Fibroblast of villous mesenchyme (primary cell): ENCODE measurements around the gene UTS2R. TPM values are rescaled to one million over a fixed set of nuclear protein-coding genes. Genes with fewer than 3 reads are reported as not detected.
A peak's percentile ranks its signal among the peaks of the same experiment; 100 is the strongest.

Experiments used
- DNase-seq: peaks from one replicate; pipeline ENCODE4 v3.0.0-alpha.2; 2010; ENCODE audit warnings: low read depth
- H3K4me3 ChIP-seq: 2 replicates; pipeline ENCODE4 v1.5.1; 2011; ENCODE audit warnings: low read depth, mild to moderate bottlenecking, low read length
- total RNA-seq: library from RNA; depleted of rRNA; stranded (reverse); fragments of >200 nt; gene quantifications from 2 replicates; pipeline ENCODE4 v1.2.3, GENCODE V29; 2012
- TF ChIP-seq, protein P1 (sequence below): IDR thresholded peaks from 2 replicates; pipeline ENCODE4 v1.5.1; 2012; ENCODE audit warnings: low read depth, mild to moderate bottlenecking, low read length; ENCODE audit not compliant: insufficient read depth

Gene UTS2R
- total RNA-seq, 1 donor, result not detected

DNA sequence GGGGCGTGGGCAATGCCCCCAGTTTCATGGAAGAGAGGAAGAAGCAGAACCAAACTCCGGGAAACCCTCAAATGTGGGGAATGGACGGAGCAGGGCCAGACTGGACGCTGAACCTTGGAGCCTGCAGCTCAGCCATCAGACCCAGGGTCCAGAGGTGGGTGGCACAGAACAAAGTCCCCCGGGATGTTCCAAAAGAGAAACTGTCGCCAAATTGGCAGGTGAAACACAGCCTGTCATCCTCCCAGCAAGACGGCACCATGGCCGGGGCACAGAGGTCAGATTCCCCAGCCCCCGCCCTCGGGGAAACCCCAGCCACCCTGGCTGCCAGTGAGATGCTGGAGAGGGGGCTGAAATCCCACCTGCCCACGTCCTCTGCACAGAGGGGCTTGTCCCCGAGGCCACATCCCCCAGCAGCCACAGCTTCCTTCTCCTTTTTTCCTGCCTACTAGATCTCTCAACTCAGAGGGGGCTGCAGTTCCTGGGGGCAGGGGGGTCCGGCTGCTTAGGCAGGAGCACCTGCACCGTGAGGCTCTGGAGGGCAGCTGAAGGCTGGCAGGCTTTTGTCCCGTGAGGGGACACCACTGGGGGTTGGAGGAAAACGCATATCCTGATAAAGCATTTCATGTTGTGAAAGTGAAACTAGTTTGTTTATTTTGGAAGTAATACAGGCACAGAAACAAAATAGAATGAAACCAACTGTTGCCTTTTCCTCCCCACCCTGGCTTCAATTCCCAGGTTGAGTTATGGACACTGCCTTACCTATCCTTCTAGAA is 36.8 kb upstream of the UTS2R start:
- TF ChIP-seq, protein P1, sequence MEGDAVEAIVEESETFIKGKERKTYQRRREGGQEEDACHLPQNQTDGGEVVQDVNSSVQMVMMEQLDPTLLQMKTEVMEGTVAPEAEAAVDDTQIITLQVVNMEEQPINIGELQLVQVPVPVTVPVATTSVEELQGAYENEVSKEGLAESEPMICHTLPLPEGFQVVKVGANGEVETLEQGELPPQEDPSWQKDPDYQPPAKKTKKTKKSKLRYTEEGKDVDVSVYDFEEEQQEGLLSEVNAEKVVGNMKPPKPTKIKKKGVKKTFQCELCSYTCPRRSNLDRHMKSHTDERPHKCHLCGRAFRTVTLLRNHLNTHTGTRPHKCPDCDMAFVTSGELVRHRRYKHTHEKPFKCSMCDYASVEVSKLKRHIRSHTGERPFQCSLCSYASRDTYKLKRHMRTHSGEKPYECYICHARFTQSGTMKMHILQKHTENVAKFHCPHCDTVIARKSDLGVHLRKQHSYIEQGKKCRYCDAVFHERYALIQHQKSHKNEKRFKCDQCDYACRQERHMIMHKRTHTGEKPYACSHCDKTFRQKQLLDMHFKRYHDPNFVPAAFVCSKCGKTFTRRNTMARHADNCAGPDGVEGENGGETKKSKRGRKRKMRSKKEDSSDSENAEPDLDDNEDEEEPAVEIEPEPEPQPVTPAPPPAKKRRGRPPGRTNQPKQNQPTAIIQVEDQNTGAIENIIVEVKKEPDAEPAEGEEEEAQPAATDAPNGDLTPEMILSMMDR, result no peak
- peak; percentile 52 for DNase-seq
- H3K4me3 ChIP-seq, result peak overlapping the region; percentile 54

DNA sequence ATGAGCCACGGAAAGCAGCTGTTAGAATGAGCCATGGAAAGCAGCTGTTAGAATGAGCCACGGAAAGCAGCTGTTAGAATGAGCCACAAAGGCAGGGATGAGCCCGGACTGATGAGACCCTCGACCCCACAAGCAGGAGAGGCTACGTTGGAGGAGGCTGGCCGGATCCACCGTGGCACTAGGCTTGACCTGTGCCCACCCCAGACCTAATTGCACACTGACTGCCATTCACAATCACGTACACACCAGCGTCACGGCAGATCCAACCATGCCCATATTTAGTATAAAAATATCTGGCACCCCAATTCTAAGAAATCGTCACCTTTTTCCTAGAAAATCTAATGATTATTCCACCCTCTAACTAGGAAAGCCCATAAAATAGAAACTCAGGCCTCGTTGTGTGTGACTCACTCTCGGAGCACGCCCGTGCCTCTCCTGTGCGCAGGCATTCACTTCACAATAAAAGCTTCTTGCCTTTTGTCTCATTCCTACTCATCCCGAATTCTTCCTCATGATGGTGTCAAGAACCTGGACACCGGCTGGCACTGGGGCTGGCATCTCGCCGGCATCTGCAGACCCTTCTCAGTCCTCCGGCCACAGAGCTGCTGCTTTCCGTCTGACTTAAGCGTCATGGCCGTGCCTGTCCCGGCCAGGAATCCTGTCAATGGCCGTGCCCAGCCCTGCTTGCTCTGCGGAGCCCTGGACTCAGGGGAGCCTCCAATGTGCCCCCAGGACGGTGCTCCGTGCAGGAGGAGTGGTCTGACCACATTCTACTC is 32.5 kb upstream of the UTS2R start:
- peak; percentile 74 for DNase-seq
- peak overlapping the region; percentile 50 for H3K4me3 ChIP-seq
- TF ChIP-seq, protein P1, result no peak

DNA sequence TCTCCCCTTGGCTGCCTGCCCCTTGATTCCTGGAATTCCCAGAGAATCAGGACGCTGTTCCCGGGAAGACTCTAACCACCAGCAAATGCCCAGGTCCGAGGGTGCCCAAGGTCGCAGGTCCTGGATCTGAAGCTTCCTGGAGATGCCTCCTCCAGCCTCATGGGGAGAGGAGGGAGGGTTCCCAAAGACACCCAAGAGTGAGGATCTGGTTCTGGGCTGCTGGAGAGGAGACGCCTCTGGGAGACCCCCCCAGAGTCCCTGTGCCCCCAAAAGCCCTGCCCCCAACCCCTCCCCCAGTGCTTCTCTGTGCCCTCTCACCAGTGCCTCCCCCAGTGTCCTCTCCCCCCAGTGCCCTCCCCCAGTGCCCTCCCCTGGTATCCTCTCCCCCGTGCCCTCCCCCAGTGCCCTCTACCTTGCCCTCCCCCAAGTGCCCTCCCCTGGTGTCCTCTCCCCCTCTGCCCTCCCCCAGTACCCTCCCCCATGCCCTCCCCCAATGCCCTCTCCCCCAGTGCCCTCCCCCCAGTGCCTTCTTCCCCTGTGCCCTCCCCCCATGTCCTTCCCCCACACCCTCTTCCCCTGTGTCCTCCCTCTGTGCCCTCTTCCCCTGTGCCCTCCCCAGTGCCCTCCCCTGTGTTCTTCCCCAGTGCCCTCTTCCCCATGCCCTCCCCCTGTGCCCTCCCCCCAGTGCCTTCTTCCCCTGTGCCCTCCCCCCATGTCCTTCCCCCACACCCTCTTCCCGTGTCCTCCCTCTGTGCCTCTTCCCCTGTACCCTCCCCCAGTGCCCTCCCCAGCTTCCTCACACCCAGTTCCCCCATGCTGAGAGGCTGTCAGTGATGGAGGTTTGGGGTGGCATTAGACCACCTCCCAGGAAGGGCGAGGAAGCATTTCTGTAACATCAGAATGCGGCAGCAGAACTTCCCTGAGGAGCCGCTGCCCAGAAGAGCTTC is 31.7 kb upstream of the UTS2R start:
- peak overlapping the region; percentile 50 for H3K4me3 ChIP-seq
- TF ChIP-seq, protein P1, result no peak
- DNase-seq, result no peak

DNA sequence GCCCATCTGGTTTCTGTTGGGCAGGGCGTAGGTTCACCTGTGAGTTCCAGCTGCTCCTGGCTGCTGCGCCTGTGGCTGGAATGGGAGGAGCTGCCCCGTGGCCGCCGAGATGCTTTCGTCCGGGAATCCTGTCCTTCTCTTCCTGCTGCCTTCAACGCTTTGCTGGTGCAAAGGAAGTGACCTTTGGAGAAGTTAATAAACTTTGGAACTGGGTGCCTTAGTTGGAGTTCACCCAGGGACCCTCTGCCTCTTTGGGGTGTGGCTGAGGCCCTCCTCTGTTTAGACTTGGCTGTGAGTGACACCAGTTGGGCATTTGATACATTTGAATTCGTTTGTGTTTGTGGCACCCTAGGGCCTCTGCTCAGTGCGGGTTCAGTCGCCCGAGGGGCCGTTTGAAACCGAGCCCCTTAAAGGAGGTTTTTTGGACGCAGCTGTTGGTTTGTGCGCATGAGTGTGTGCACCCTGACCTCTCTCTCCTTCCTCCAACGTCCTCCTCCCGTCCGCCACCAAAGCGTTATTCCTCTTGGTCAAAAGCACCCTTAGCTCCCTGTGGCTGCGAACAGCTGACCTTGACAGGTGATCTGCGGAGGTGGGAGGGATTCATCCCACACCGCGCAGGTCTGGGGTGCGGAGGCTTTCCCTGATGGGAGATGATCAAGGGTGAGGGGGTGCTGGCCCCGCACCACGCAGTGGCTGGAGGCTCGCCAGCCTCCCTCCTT is 29.0 kb upstream of the UTS2R start:
- DNase-seq, result no peak
- TF ChIP-seq, protein P1, result no peak
- no peak overlapping the region for H3K4me3 ChIP-seq

DNA sequence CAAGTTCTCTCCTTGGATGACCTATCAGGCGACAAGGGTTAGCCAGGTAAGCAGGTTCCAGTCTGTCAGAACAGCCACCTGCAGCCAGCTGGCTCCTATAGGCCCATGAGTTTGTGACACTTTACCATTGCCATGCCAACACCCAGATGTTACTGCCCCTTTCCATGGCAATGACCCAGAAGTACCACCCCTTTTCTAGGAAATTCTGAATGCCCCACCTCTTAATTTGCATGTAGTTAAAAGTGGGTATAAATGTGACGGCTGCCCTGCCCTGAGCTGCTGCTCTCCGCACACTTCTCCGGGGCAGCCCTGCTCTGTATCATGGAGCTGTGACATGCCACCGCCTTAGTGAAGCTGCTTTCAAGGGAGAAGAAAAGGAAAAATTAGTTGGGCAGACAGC is 28.0 kb upstream of the UTS2R start:
- no peak overlapping the region for H3K4me3 ChIP-seq
- TF ChIP-seq, protein P1, result no peak
- no peak for DNase-seq
